OCI-LY1 (cell line): ENCODE results near the gene METTL26.

ENCODE experiments used
- H2AFZ ChIP-seq: fragments of 200-600 bp; sonication (generic), shearing (Covaris generic); 2 replicates; pipeline ENCODE4 v1.6.0; 2014; ENCODE audit warnings: antibody characterized with exemption, mild to moderate bottlenecking, low read length
- H3F3A ChIP-seq: fragments of 200-600 bp; sonication (generic), shearing (Covaris generic); 2 replicates; pipeline ENCODE4 v1.6.0; 2014; ENCODE audit warnings: mild to moderate bottlenecking, antibody characterized with exemption, low read length, moderate library complexity; ENCODE audit not compliant: insufficient read depth
- H3K27ac ChIP-seq: fragments of 200-600 bp; sonication (generic); 2 replicates; pipeline ENCODE4 v1.5.1; 2014; ENCODE audit warnings: low read length, mixed run types, mild to moderate bottlenecking, low read depth; ENCODE audit not compliant: poor library complexity, severe bottlenecking
- H3K27me3 ChIP-seq: fragments of 200-600 bp; sonication (generic); 2 replicates; pipeline ENCODE4 v1.6.0; 2014; ENCODE audit warnings: antibody characterized with exemption, mild to moderate bottlenecking, low read length, moderate library complexity; ENCODE audit not compliant: insufficient read depth
- H3K36me3 ChIP-seq: fragments of 200-600 bp; sonication (generic); 2 replicates; pipeline ENCODE4 v1.6.1; 2014; ENCODE audit warnings: mild to moderate bottlenecking, antibody characterized with exemption, low read length, moderate library complexity, mixed read lengths; ENCODE audit not compliant: insufficient read depth
- H3K4me1 ChIP-seq: fragments of 200-600 bp; sonication (generic); 2 replicates; pipeline ENCODE4 v1.5.1; 2014; ENCODE audit warnings: mild to moderate bottlenecking, low read length, moderate library complexity; ENCODE audit not compliant: insufficient read depth, severe bottlenecking
- H3K4me2 ChIP-seq: fragments of 200-600 bp; sonication (generic), shearing (Covaris generic); 2 replicates; pipeline ENCODE4 v1.6.1; 2014; ENCODE audit warnings: low read length
- H3K4me3 ChIP-seq: fragments of 200-600 bp; sonication (generic); 2 replicates; pipeline ENCODE4 v1.5.1; 2014; ENCODE audit warnings: low read length, low read depth, mild to moderate bottlenecking, mixed read lengths; ENCODE audit not compliant: poor library complexity, severe bottlenecking
- H3K79me2 ChIP-seq: fragments of 200-600 bp; shearing (Covaris generic); 2 replicates; pipeline ENCODE4 v1.6.1; 2016; ENCODE audit warnings: mixed run types, low read length, mixed read lengths; ENCODE audit not compliant: insufficient read depth
- H3K9ac ChIP-seq: fragments of 200-600 bp; sonication (generic), shearing (Covaris generic); 2 replicates; pipeline ENCODE4 v1.6.1; 2014; ENCODE audit warnings: mild to moderate bottlenecking, low read length, mixed read lengths
- H3K9me2 ChIP-seq: fragments of 200-600 bp; sonication (generic), shearing (Covaris generic); 2 replicates; pipeline ENCODE4 v1.6.1; 2014; ENCODE audit warnings: low read depth, mild to moderate bottlenecking, low read length, mixed read lengths
- H3K9me3 ChIP-seq: fragments of 200-600 bp; shearing (Covaris generic); 2 replicates; pipeline ENCODE4 v1.6.1; 2014; ENCODE audit warnings: low read length, mixed read lengths
- H4K20me1 ChIP-seq: fragments of 200-600 bp; sonication (generic), shearing (Covaris generic); 2 replicates; pipeline ENCODE4 v1.6.0; 2016; ENCODE audit warnings: mild to moderate bottlenecking, low read length; ENCODE audit not compliant: insufficient read depth
- CTCF ChIP-seq: fragments of 200-600 bp; sonication (generic), shearing (Covaris generic); IDR thresholded peaks from 2 replicates; pipeline ENCODE4 v1.5.1; 2017; ENCODE audit warnings: mild to moderate bottlenecking, antibody characterized with exemption, low read length, moderate library complexity, mixed read lengths
- EZH2 ChIP-seq: fragments of 200-600 bp; sonication (generic), shearing (Covaris generic); IDR thresholded peaks from 2 replicates; pipeline ENCODE4 v1.8.0; 2017; ENCODE audit warnings: borderline replicate concordance, mixed run types, mild to moderate bottlenecking, antibody characterized with exemption, low read length, moderate library complexity, mixed read lengths

METTL26 gene

GRCh38 chr16:683396-684070 is 47.4 kb upstream of the METTL26 start:
- no peak for TF ChIP-seq EZH2
- TF ChIP-seq CTCF: no peak
- peaks cover 46% of the 10 kb centered on the region for H3K4me1 ChIP-seq
- peak overlapping the region; percentile 86 for H3K4me3 ChIP-seq
- peak overlapping the region; percentile 7 for H3K27ac ChIP-seq
- H3K36me3 ChIP-seq: peaks cover 38% of the 10 kb centered on the region
- no peaks in the 10 kb centered on the region for H4K20me1 ChIP-seq
- H3K27me3 ChIP-seq: no peaks in the 10 kb centered on the region
- H3K9ac ChIP-seq: peak overlapping the region; percentile 82
- peak overlapping the region; percentile 98 for H3K4me2 ChIP-seq
- H3K9me2 ChIP-seq: no peaks in the 10 kb centered on the region
- no peaks in the 10 kb centered on the region for H3K9me3 ChIP-seq
- H2AFZ ChIP-seq: no peak overlapping the region
- no peaks in the 10 kb centered on the region for H3F3A ChIP-seq
- 0 out of 2 replicates have a peak, but pooled peaks cover 8% of the 10 kb centered on the region for H3K79me2 ChIP-seq

- Histone ChIP-seq H3K9me3 (no peaks in the 10 kb centered on the region), H3K27me3 (no peaks in the 10 kb centered on the region), H2AFZ (no peak overlapping the region), H3K9me2 (no peaks in the 10 kb centered on the region), H3K4me1 (peaks cover 44% of the 10 kb centered on the region), H3F3A (no peaks in the 10 kb centered on the region), H3K4me3 (peak overlapping the region; percentile 86), H3K27ac (no peak overlapping the region), H4K20me1 (no peaks in the 10 kb centered on the region), H3K36me3 (peaks cover 38% of the 10 kb centered on the region), H3K79me2 (0 out of 2 replicates have a peak, but pooled peaks cover 8% of the 10 kb centered on the region), H3K4me2 (peak overlapping the region; percentile 98), H3K9ac (peak overlapping the region; percentile 82; the same call in 1 of the 2 replicates)
- TF ChIP-seq EZH2: no peak
- no peak for TF ChIP-seq CTCF
These were observed 46.6 kb upstream of the METTL26 start for GRCh38 chr16:682493-683395.

- Histone ChIP-seq H3K4me1 (peaks cover 52% of the 10 kb centered on the region), H3K27ac (no peak overlapping the region), H3K9me3 (no peaks in the 10 kb centered on the region), H3K9ac (peak overlapping the region; percentile 86; the same call in 1 of the 2 replicates), H3K4me2 (peak overlapping the region; percentile 98), H3K27me3 (no peaks in the 10 kb centered on the region), H3K36me3 (peaks cover 36% of the 10 kb centered on the region), H2AFZ (no peak overlapping the region), H4K20me1 (no peaks in the 10 kb centered on the region), H3K79me2 (0 out of 2 replicates have a peak, but pooled peaks cover 8% of the 10 kb centered on the region), H3K4me3 (peak overlapping the region; percentile 86), H3K9me2 (no peaks in the 10 kb centered on the region), H3F3A (no peaks in the 10 kb centered on the region)
- TF ChIP-seq CTCF (no peak), EZH2 (no peak)
These were observed 45.8 kb upstream of the METTL26 start for GRCh38 chr16:681746-682427.
